C4-2B (cell line): ENCODE measurements around the gene LRTM2.

Experiments
- H3K27ac ChIP-seq: fragments of 450-650 bp; 2 replicates; pipeline ENCODE4 v1.5.1; 2017
- ZFX ChIP-seq: fragments of 450-650 bp; IDR thresholded peaks from 2 replicates; pipeline ENCODE4 v1.6.1; 2017
- TF ChIP-seq, protein P1 (sequence below): fragments of 450-650 bp; conservative IDR thresholded peaks from 2 replicates; pipeline ENCODE4 v1.5.1; 2017; ENCODE audit warnings: mild to moderate bottlenecking

The LRTM2 gene

DNA sequence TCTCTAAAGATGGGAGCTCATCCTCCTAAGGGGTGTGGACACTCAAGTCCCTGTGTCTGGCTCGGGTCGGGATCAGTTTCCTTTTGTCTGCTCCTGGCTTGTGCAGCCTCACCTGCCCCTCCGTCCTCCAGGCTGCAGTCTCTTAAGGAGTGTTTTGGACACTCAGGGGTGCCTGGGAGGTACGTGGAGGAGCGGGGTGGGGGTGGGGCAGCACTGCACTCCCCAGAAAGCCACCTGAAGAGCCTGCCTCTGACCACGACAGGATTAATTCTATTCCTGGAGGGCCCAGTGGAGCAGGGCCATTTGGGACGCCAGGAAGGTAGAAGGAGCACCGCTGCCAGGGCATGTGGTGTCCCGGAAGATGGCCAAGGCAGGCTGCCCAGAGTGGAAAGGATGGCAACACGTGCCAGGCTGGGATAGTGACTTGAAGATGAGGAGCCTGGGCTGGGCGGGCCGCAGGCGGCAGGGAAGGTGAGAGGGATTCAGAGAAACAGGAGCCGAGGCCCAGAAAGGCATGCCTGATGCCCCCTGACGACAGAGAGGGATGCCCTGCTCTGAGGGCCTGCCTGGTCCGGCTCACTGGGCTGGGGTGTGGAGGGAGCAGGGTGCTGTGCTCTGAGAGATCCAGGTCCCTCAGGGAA is 14.8 kb upstream of the LRTM2 start:
- TF ChIP-seq ZFX: no peak
- TF ChIP-seq, protein P1, sequence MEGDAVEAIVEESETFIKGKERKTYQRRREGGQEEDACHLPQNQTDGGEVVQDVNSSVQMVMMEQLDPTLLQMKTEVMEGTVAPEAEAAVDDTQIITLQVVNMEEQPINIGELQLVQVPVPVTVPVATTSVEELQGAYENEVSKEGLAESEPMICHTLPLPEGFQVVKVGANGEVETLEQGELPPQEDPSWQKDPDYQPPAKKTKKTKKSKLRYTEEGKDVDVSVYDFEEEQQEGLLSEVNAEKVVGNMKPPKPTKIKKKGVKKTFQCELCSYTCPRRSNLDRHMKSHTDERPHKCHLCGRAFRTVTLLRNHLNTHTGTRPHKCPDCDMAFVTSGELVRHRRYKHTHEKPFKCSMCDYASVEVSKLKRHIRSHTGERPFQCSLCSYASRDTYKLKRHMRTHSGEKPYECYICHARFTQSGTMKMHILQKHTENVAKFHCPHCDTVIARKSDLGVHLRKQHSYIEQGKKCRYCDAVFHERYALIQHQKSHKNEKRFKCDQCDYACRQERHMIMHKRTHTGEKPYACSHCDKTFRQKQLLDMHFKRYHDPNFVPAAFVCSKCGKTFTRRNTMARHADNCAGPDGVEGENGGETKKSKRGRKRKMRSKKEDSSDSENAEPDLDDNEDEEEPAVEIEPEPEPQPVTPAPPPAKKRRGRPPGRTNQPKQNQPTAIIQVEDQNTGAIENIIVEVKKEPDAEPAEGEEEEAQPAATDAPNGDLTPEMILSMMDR: no peak
- H3K27ac ChIP-seq: no peak overlapping the region

DNA sequence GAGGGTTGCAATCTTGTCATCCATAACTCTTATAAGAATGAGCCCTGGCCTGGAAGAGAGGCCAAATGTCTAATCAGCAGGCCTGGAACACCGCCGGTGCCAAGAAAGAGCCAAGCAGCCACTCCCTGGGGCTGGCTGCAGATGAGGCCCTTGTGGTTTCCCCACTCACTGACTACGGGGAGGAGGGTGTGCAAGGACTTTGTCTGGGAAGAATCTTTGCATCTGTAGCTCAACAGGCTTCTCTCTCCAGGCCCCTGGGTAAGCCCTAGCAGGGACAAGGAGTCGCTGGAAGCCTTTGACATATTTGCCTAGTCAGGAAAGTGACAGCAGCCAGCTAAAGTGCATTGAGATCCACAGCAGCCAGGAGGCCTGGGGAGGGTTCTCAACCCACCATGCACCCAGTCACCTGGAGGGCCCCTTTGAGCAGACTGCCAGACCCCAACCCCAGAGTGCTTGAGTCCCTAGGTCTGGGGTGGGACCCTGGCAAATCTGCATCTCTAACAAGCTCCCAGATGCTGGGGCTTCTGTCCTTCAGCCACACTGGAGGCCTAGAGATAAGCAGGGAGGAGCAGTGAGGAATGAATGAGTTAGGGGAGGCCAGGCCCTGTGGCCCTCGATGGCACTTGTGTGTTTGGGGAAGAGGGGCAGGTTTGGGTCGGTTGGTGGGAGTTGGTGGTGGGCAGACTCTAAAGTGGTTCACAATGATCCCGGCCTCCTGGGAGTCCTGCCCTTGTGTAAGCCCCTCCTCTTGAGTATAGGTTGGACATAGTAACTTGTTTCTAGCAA is 13.9 kb upstream of the LRTM2 start:
- H3K27ac ChIP-seq: no peak overlapping the region
- TF ChIP-seq, protein P1: no peak
- no peak for TF ChIP-seq ZFX

DNA sequence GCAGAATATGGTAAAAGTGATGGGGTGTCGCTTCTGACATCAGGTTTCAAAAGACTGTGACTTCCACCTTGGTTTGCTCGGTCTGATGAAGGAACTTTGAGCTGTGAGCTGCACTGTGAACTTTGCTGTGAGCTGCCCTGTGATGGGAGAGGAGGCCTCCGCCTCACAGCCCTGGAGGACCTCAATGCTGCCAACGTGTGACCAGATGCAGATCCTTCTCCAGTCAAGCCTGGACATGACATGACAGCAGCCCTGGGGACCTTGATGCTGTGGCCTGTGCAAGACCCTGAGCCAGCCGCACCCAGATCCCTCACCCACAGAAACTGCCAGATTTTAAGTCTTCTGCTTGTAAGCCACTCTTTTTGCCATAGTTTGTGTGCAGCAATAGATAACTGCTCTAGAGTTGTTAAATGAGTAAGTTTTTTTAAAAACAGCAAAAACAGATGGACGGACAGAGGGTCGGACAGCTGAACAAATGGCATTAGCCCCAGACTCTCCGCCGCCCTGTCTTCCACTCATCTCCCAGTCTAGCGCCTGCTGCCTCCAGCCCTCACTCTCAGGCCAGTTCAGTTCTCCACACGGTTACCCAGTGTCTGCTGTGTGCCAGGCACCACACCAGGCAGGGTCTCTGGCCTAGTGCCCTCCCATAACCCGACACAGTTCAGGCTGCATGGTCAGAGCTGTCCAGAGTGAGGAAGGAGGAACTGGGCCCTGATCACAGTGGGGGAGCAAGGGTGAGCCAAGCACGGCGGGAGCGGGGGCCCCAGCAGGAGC is 13.1 kb upstream of the LRTM2 start:
- no peak overlapping the region for H3K27ac ChIP-seq

DNA sequence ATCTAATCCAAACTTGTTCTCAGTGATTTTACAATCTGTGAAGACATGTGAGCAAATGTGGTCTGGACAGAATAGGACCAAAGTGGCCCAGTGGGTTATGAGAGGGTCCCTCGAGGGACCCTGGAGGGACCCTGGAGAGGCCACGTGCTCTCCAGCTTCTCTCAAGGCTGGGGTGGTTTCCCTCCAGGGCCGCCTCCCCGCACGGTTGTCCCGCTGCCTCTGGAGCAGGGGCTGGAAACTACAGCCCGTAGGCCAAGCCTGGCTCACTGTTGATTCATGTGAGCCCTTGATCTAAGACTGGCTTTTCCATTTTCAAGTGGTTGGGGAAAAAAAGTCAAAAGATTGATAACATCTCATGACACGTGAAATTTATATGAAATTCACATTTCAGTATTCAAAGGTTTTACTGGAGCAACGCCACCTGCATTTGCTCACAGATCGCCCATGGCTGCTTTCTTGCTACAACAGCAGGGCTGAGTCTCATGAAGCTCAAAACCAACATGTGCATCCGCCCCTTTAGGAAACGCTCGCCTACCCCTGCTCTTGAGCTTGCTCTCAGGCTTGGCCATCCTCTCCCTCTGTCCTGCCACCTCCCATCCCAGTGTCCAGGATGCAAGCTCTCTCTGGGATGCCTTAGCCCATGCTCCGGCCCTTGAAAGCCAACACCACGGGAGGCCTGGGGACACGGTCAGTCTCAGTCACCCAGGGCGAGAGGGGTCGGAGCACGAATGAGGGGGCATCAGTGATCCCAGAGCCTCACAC is 12.1 kb upstream of the LRTM2 start:
- H3K27ac ChIP-seq: no peak overlapping the region
- TF ChIP-seq, protein P1: no peak
- no peak for TF ChIP-seq ZFX

More for the DNA sequence above, 13.1 kb upstream of the LRTM2 start:
- TF ChIP-seq, protein P1: no peak
- TF ChIP-seq ZFX: no peak

DNA sequence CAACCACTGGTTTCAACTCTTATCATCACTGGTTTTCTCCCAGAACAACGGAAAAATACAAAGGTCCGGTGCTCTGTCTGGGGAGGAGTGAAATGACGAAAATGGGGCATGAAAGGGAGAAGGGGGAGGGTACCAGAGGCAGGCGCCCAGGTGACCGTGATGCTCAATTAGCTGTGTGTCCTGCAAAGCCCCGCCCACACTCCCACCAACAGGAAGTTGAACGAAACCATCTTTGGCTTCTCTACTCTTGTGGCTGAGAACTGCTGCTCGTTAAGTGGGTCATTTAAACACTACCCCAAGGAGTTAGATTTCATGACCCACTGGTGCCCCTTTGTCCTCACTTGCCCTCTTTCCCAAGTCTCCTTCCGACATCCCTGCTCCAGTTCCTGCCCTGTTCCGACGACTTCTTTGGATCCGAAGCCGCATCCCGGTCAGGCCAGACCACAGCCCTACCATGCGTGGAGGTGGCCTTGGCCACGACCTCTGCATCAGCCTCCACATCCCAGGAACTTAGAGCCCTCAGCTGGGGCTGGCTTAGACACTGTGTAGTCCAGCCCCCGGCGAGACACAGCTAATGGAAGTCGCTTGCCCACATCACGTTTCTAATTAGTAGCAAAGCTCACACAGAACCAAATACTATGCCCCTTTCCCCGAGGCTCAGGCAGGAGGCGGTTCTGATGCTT is 11.4 kb upstream of the LRTM2 start:
- H3K27ac ChIP-seq: no peak overlapping the region
- TF ChIP-seq, protein P1: no peak
- TF ChIP-seq ZFX: no peak

DNA sequence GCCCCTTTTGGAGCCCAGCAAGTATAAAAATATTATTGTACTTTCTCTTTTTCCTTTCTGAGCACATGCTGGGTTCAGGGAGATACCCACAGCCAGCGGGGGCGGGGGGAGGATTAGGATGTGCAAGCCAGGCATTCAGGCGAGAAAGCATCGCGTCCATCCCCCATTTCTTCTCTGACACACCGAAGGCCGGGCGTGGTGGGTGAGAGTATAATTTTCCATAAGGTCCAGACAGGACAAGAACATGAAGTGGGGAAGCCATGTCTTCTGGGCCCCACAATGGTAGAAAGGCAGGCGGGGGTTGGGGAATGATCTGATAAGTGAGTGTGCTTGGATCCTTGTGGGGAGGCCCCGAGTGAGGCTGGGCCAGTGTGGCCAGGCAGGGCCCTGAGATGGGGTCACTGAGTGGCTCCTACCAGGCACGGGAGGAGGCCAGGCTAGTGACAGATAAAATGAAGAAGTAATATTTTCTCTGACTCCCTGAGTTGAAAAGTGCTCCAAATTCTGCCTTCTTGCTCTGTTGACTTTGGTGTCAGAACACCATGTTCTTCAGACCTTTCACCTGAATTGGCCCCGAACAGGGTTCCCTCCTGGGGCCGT is 10.7 kb upstream of the LRTM2 start:
- H3K27ac ChIP-seq: no peak overlapping the region
- TF ChIP-seq, protein P1: no peak
- no peak for TF ChIP-seq ZFX
